ENCODE results near the gene GALNTL6. TPM values are rescaled to one million over a fixed set of nuclear protein-coding genes. Genes with fewer than 3 reads are reported as not detected.

Gene GALNTL6
- total and polyA plus RNA-seq, 2 donors (not counting 3 experiments of a cell fraction or from before 2014, with no cell fraction given), result not detected

GRCh38 chr4:172876394-172876793, 1063.2 kb downstream of the GALNTL6 start:
- H3K79me2 ChIP-seq (ENCODE audit: control insufficient read depth, insufficient read depth, low read length), result no peaks in the 10 kb centered on the region
- no peaks in the 10 kb centered on the region for H3K4me1 ChIP-seq (ENCODE audit: control insufficient read depth, extremely low read depth, insufficient read depth, low read length)
- H3K9me1 ChIP-seq (replicated peaks; ENCODE audit: control insufficient read depth, extremely low read depth, insufficient read depth, low read length), result no peaks in the 10 kb centered on the region
- no peak overlapping the region for H2AFZ ChIP-seq (ENCODE audit: low read depth, low read length)
- ChIA-PET POLR2A (no interaction called here), CTCF (no interaction called here)
- dilution Hi-C loops (cut with MboI; ENCODE audit: extremely low pct_ligation_motif_present, low sequenced_read_pairs) (no loop called here), intact Hi-C loops (cut with micrococcal nuclease) (no loop called here)
- BruUV-seq (replicated peaks), result no TSS peak
- no peaks in the 10 kb centered on the region for H4K20me1 ChIP-seq (replicated peaks; ENCODE audit: control insufficient read depth, extremely low read depth, insufficient read depth, low read length)
- no peak overlapping the region for H3K9ac ChIP-seq (replicated peaks; ENCODE audit: extremely low read depth, insufficient read depth, low read length)
- TF ChIP-seq JUN (IDR thresholded peaks at IDR 0.05; ENCODE audit: borderline replicate concordance, insufficient read depth, insufficient read length, low read depth) (no peak), POLR2A (IDR thresholded peaks at IDR 0.05; ENCODE audit: low read depth, low read length) (no peak), EZH2 (IDR thresholded peaks at IDR 0.05; ENCODE audit: borderline replicate concordance, low read depth, low read length, severe bottlenecking) (no peak), CTCF (IDR thresholded peaks at IDR 0.05; ENCODE audit: extremely low read depth in 1 of 2, insufficient read depth in 1 of 2, low read depth in 1 of 2, low read length in 2 of 2) (no peak), GATA2 (IDR thresholded peaks at IDR 0.05; ENCODE audit: insufficient read depth, insufficient read length, low read depth, low read length) (no peak), POLR2AphosphoS5 (IDR thresholded peaks at IDR 0.05; ENCODE audit: insufficient read depth, low read depth, low read length) (no peak), FOS (IDR thresholded peaks at IDR 0.05; ENCODE audit: borderline replicate concordance, insufficient read depth, low read length) (no peak), MAX (IDR thresholded peaks at IDR 0.05; ENCODE audit: insufficient read depth, insufficient read length) (no peak), MYC (IDR thresholded peaks at IDR 0.05; ENCODE audit: low read depth, low read length) (no peak)
- no peak overlapping the region for H3K4me3 ChIP-seq (replicated peaks in 1 of 3; ENCODE audit: insufficient read depth in 1 of 3, low read depth in 1 of 3, low read length in 3 of 3)
- H3K9me3 ChIP-seq (replicated peaks; ENCODE audit: control insufficient read depth, insufficient read depth, low read length), result no peaks in the 10 kb centered on the region
- no peaks in the 10 kb centered on the region for H3K27me3 ChIP-seq (ENCODE audit: control insufficient read depth in 2 of 2, insufficient read depth in 2 of 2, low read length in 2 of 2)
- no peak for DNase-seq (ENCODE audit: low read depth, low spot score)
- no peak overlapping the region for H3K27ac ChIP-seq (ENCODE audit: insufficient read depth, low read depth, low read length)
- FAIRE-seq, result no peak
- no peak overlapping the region for H3K4me2 ChIP-seq (ENCODE audit: insufficient read depth, low read length)
- no peaks in the 10 kb centered on the region for H3K36me3 ChIP-seq (ENCODE audit: control insufficient read depth in 2 of 2, extremely low read depth in 1 of 2, insufficient read depth in 2 of 2, low read length in 2 of 2)

All from endothelial cell of umbilical vein (primary cell).